Endothelial cell of umbilical vein (primary cell): Measurements from ENCODE around the gene NUB1. TPM values are rescaled to one million over a fixed set of nuclear protein-coding genes. Genes with fewer than 3 reads are reported as not detected.

ENCODE experiments used
- BruUV-seq: library from RNA; stranded (reverse); fragments of 400-500 nt; replicated peaks from 2 replicates; lab custom pipeline; 2021; lab: Mats Ljungman, UMichigan
- CTCF ChIA-PET: fragments of 300-600, 350-600 bp; sonication (Branson Sonifier 250); formaldehyde crosslinking; loops from one replicate; lab custom pipeline; 2021; ENCODE audit warnings: antibody characterized with exemption, inconsistent platforms; lab: Charles Lee
- POLR2A ChIA-PET: fragments of 300-600, 350-600 bp; sonication (Branson Sonifier 250); formaldehyde crosslinking; loops from one replicate; lab custom pipeline; 2021; ENCODE audit warnings: antibody characterized with exemption, inconsistent platforms; lab: Charles Lee
- DNase-seq: peaks from one replicate; pipeline ENCODE4 v3.0.0-alpha.2; 2011; ENCODE audit warnings: low read depth, low spot score
- FAIRE-seq: peaks from 2 replicates; lab custom pipeline; 2011; peaks lifted over from hg19 to GRCh38; lab: Jason Lieb, UNC
- H2AFZ ChIP-seq: 2 replicates; pipeline ENCODE4 v1.6.0; 2012; ENCODE audit warnings: low read depth, low read length, control low read depth, inconsistent platforms
- H3K27ac ChIP-seq: 2 replicates; pipeline ENCODE4 v1.5.1; 2011; ENCODE audit warnings: low read depth, mild to moderate bottlenecking, control low read depth, low read length, moderate library complexity; ENCODE audit not compliant: insufficient read depth
- H3K27me3 ChIP-seq, 2 experiments: 2 replicates each; pipeline versions ENCODE4 v1.6.0 to v1.6.1; 2011; ENCODE audit warnings: low read length in 2 of 2, mixed read lengths in 1 of 2; ENCODE audit not compliant: control insufficient read depth in 2 of 2, insufficient read depth in 2 of 2
- H3K36me3 ChIP-seq, 2 experiments: 2 replicates in 1 of 2; 3 replicates in 1 of 2; pipeline ENCODE4 v1.5.1; 2011; ENCODE audit warnings: low read length in 2 of 2, mild to moderate bottlenecking in 1 of 2, moderate library complexity in 1 of 2; ENCODE audit not compliant: control insufficient read depth in 2 of 2, insufficient read depth in 2 of 2; ENCODE audit errors: extremely low read depth in 1 of 2
- H3K4me1 ChIP-seq: 3 replicates; pipeline ENCODE4 v1.5.1; 2011; ENCODE audit warnings: mild to moderate bottlenecking, low read length; ENCODE audit not compliant: control insufficient read depth, insufficient read depth; ENCODE audit errors: extremely low read depth
- H3K4me2 ChIP-seq: 2 replicates; pipeline ENCODE4 v1.6.1; 2011; ENCODE audit warnings: low read length, control low read depth, mixed read lengths; ENCODE audit not compliant: insufficient read depth
- H3K4me3 ChIP-seq, 3 experiments: fragments of 200-600 bp in 1 of 3; sonication (generic), shearing (Covaris generic) in 1 of 3; replicated peaks in 1 of 3; 2 replicates each; pipeline ENCODE4 v1.5.1; 2011 to 2016; ENCODE audit warnings: control low read depth in 3 of 3, low read length in 3 of 3, mild to moderate bottlenecking in 2 of 3, inconsistent platforms in 1 of 3, low read depth in 1 of 3, moderate library complexity in 1 of 3; ENCODE audit not compliant: insufficient read depth in 1 of 3
- H3K79me2 ChIP-seq: 2 replicates; pipeline ENCODE4 v1.6.0; 2012; ENCODE audit warnings: low read length, inconsistent platforms; ENCODE audit not compliant: control insufficient read depth, insufficient read depth
- H3K9ac ChIP-seq: replicated peaks from 2 replicates; pipeline ENCODE3; 2011; ENCODE audit warnings: low read length, control low read depth; ENCODE audit not compliant: insufficient read depth; ENCODE audit errors: extremely low read depth
- H3K9me1 ChIP-seq: replicated peaks from 3 replicates; pipeline ENCODE4 v1.6.0; 2011; ENCODE audit warnings: mild to moderate bottlenecking, low read length; ENCODE audit not compliant: control insufficient read depth, insufficient read depth; ENCODE audit errors: extremely low read depth
- H3K9me3 ChIP-seq: replicated peaks from 2 replicates; pipeline ENCODE4 v1.5.1; 2012; ENCODE audit warnings: low read length, inconsistent platforms; ENCODE audit not compliant: control insufficient read depth, insufficient read depth
- H4K20me1 ChIP-seq: replicated peaks from 2 replicates; pipeline ENCODE3; 2011; ENCODE audit warnings: mild to moderate bottlenecking, low read length; ENCODE audit not compliant: control insufficient read depth, insufficient read depth; ENCODE audit errors: extremely low read depth
- CTCF ChIP-seq, 2 donors: IDR thresholded peaks; 1 replicate in 1 of 2; 2 replicates in 1 of 2; pipeline ENCODE4 v1.5.1; 2011; ENCODE audit warnings: low read length in 2 of 2, mild to moderate bottlenecking in 2 of 2, moderate library complexity in 2 of 2, control low read depth in 1 of 2, inconsistent platforms in 1 of 2, low read depth in 1 of 2; ENCODE audit not compliant: insufficient read depth in 1 of 2; ENCODE audit errors: extremely low read depth in 1 of 2
- EZH2 ChIP-seq: IDR thresholded peaks from 2 replicates; pipeline ENCODE4 v1.6.1; 2012; ENCODE audit warnings: borderline replicate concordance, low read depth, mild to moderate bottlenecking, moderate library complexity, low read length, inconsistent platforms; ENCODE audit not compliant: severe bottlenecking
- FOS ChIP-seq: IDR thresholded peaks from 2 replicates; pipeline ENCODE4 v1.6.1; 2011; ENCODE audit warnings: mild to moderate bottlenecking, low read length, moderate library complexity, borderline replicate concordance; ENCODE audit not compliant: insufficient read depth
- GATA2 ChIP-seq: IDR thresholded peaks from 2 replicates; pipeline ENCODE4 v1.7.0; 2011; ENCODE audit warnings: low read depth, mild to moderate bottlenecking, moderate library complexity, mixed read lengths, low read length; ENCODE audit not compliant: insufficient read length, insufficient read depth
- JUN ChIP-seq: IDR thresholded peaks from 2 replicates; pipeline ENCODE4 v1.6.1; 2011; ENCODE audit warnings: borderline replicate concordance, low read depth; ENCODE audit not compliant: insufficient read length, insufficient read depth
- MYC ChIP-seq: IDR thresholded peaks from one replicate; pipeline ENCODE4 v1.6.1; 2011; ENCODE audit warnings: mild to moderate bottlenecking, low read depth, low read length
- POLR2A ChIP-seq: IDR thresholded peaks from 2 replicates; pipeline ENCODE4 v1.6.1; 2012; ENCODE audit warnings: low read depth, mild to moderate bottlenecking, control low read depth, low read length
- POLR2AphosphoS5 ChIP-seq: IDR thresholded peaks from 2 replicates; pipeline ENCODE4 v1.6.1; 2012; ENCODE audit warnings: low read depth, mild to moderate bottlenecking, control low read depth, low read length, moderate library complexity; ENCODE audit not compliant: insufficient read depth
- dilution Hi-C: fragments of 300-500 bp; cut with MboI; formaldehyde crosslinking; loops from one replicate; pipeline ENCODE4 v1.15.0; 2019; ENCODE audit warnings: low sequenced_read_pairs; ENCODE audit not compliant: extremely low pct_ligation_motif_present
- intact Hi-C: fragments of 100-400 bp; cut with micrococcal nuclease; formaldehyde crosslinking; loops from one replicate; pipeline ENCODE4 v1.10.0; 2022
- polyA plus RNA-seq, 4 experiments: library from polyadenylated mRNA; depleted of rRNA in 3 of 4; stranded (reverse) in 3 of 4; unstranded in 1 of 4; fragments of >200 nt; gene quantifications; 2 replicates each; pipeline versions ENCODE4 v1.2.1 to v1.2.3, GENCODE V29; 2011 to 2012; ENCODE audit warnings: missing spikeins in 1 of 4
- total RNA-seq: library from RNA; stranded (reverse); gene quantifications from 2 replicates; pipeline ENCODE4 v1.2.3, GENCODE V29; 2021
- TF ChIP-seq, protein P1 (sequence below): IDR thresholded peaks from 2 replicates; pipeline ENCODE4 v1.6.1; 2011; ENCODE audit not compliant: insufficient read depth, insufficient read length

NUB1 gene
- total and polyA plus RNA-seq, 2 donors (not counting 3 experiments of a cell fraction or from before 2014, with no cell fraction given): 28.0 to 46.2 TPM

DNA sequence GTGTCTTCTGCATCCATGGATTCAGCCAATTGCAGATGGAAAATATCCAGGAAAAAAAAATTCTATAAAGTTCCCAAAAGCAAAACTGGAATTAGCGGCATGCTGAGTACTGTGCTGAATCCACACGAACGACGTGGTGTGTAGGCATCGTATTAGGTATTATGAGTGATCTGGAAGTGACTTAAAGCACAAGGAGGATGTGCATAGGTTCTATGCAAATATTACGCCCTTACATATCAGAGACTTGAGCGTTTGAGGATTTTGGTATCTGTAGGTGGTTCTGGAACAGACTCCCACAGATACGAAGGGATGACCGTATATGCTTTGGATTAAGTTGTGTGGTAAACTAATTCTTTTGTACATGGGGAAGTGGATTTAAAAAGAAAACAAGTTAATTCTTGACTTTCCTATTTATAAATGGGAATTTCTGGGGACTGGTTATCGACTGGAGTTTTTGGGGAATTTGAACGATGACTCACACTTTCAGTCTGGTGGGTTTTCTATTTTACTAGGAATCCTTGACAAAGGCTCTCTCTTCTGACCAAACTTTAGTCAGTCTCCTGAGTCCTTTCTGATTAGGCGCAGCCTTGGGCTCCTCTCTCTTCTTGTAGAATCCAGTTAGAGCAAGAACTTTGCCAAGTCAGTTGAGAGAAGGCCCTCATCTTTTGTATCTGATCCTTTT is 5.4 kb upstream of the NUB1 start:
- Histone ChIP-seq H4K20me1 (no peaks in the 10 kb centered on the region), H3K9me3 (no peaks in the 10 kb centered on the region), H3K27ac (no peak overlapping the region), H3K4me2 (no peak overlapping the region), H3K4me3 (no peak overlapping the region), H3K9ac (no peak overlapping the region), H3K4me1 (peaks cover 2% of the 10 kb centered on the region), H3K27me3 (peaks cover 14 to 19% of the 10 kb centered on the region in 2 experiments), H2AFZ (no peak overlapping the region), H3K9me1 (no peaks in the 10 kb centered on the region), H3K79me2 (no peaks in the 10 kb centered on the region), H3K36me3 (no peaks in the 10 kb centered on the region)
- intact Hi-C loops: no loop called here
- ChIA-PET CTCF (interaction anchor here (2.5 kb wide), 1 partner anchor 21 kb away, joined by 11 read pairs; no protein-coding TSS in a partner anchor), POLR2A (no interaction called here)
- TF ChIP-seq, protein P1, sequence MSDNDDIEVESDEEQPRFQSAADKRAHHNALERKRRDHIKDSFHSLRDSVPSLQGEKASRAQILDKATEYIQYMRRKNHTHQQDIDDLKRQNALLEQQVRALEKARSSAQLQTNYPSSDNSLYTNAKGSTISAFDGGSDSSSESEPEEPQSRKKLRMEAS: no peak
- DNase-seq (no peak), FAIRE-seq (no peak)
- dilution Hi-C loops: no loop called here
- BruUV-seq: no TSS peak

DNA sequence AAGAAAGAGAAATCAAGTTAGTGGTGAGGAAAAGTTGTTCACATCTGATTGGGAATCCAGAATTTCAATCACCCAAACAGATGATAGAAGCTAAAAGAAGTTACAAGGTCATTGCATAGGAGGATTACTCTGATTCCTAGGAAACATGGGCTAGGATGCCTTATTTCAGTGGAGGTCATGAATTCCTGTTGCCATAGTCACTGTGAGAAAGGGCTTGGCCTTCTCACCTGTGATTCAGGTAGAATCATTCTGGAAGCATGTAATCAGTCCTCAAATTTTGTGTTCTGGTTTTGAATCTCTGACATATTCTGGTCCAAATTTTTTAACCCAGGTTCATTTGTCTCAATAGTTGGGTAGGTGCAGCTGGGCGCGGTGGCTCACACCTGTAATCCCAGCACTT is 4.3 kb upstream of the NUB1 start:
- peaks cover 5% of the 10 kb centered on the region for H3K79me2 ChIP-seq
- intact Hi-C loops: no loop called here
- no peak for DNase-seq
- dilution Hi-C loops: no loop called here
- no peak overlapping the region for H3K27ac ChIP-seq
- BruUV-seq: no TSS peak
- no peak overlapping the region for H3K4me2 ChIP-seq
- no peak overlapping the region for H2AFZ ChIP-seq
- TF ChIP-seq FOS (no peak), JUN (no peak), EZH2 (no peak), MYC (no peak), CTCF (IDR thresholded peaks at IDR 0.05; ENCODE audit: extremely low read depth in 1 of 2, insufficient read depth in 1 of 2, low read depth in 1 of 2, low read length in 2 of 2) (no peak), POLR2A (no peak), GATA2 (no peak), POLR2AphosphoS5 (no peak)
- TF ChIP-seq, protein P1: no peak
- H3K9me1 ChIP-seq: no peaks in the 10 kb centered on the region
- FAIRE-seq: no peak
- H3K9ac ChIP-seq: no peak overlapping the region
- no peaks in the 10 kb centered on the region for H4K20me1 ChIP-seq
- no peaks in the 10 kb centered on the region for H3K9me3 ChIP-seq
- CTCF ChIA-PET: interaction anchor here (1.0 kb wide), 1 partner anchor 21 kb away, joined by 3 read pairs; no protein-coding TSS in a partner anchor
- H3K27me3 ChIP-seq: peaks cover 14 to 19% of the 10 kb centered on the region in 2 experiments
- H3K36me3 ChIP-seq: no peaks in the 10 kb centered on the region
- peaks cover 6% of the 10 kb centered on the region for H3K4me1 ChIP-seq
- POLR2A ChIA-PET: no interaction called here
- H3K4me3 ChIP-seq: no peak overlapping the region
